Mucosa of stomach (tissue), 1 donor: ENCODE data around the gene CELF1.
A peak's percentile ranks its signal among the peaks of the same experiment; 100 is the strongest.

Experiments used
- H3K27me3 ChIP-seq: one replicate; pipeline ENCODE4 v1.7.0; 2013; ENCODE audit warnings: mild to moderate bottlenecking, low read length; ENCODE audit not compliant: control insufficient read depth, insufficient read depth
- H3K36me3 ChIP-seq: one replicate; pipeline ENCODE4 v1.7.0; 2013; ENCODE audit warnings: low read length; ENCODE audit not compliant: control insufficient read depth, insufficient read depth
- H3K4me1 ChIP-seq: one replicate; pipeline ENCODE4 v1.7.0; 2013; ENCODE audit warnings: mild to moderate bottlenecking, low read length; ENCODE audit not compliant: control insufficient read depth, insufficient read depth
- H3K4me3 ChIP-seq: one replicate; pipeline ENCODE4 v1.7.0; 2013; ENCODE audit warnings: low read length
- H3K9ac ChIP-seq: one replicate; pipeline ENCODE4 v1.7.0; 2013; ENCODE audit warnings: mild to moderate bottlenecking, low read length, moderate library complexity
- H3K9me3 ChIP-seq: one replicate; pipeline ENCODE4 v1.7.0; 2013; ENCODE audit warnings: mild to moderate bottlenecking, low read length, moderate library complexity; ENCODE audit not compliant: control insufficient read depth
- donor health status: Pancreatic carcinoma.

CELF1 gene

GRCh38 chr11:47499614-47500013, 53.3 kb downstream of the CELF1 start:
- Histone ChIP-seq H3K9ac (no peak overlapping the region), H3K27me3 (no peaks in the 10 kb centered on the region), H3K4me3 (no peak overlapping the region), H3K36me3 (no peaks in the 10 kb centered on the region), H3K4me1 (no peaks in the 10 kb centered on the region), H3K9me3 (no peaks in the 10 kb centered on the region)

GRCh38 chr11:47499161-47499560, 53.8 kb downstream of the CELF1 start:
- Histone ChIP-seq H3K27me3 (no peaks in the 10 kb centered on the region), H3K4me3 (no peak overlapping the region), H3K4me1 (no peaks in the 10 kb centered on the region), H3K9ac (no peak overlapping the region), H3K36me3 (no peaks in the 10 kb centered on the region), H3K9me3 (no peaks in the 10 kb centered on the region)

GRCh38 chr11:47498584-47499152, 54.3 kb downstream of the CELF1 start:
- H3K4me1 ChIP-seq: no peaks in the 10 kb centered on the region
- no peak overlapping the region for H3K4me3 ChIP-seq
- no peaks in the 10 kb centered on the region for H3K27me3 ChIP-seq
- no peak overlapping the region for H3K9ac ChIP-seq
- no peaks in the 10 kb centered on the region for H3K36me3 ChIP-seq
- H3K9me3 ChIP-seq: no peaks in the 10 kb centered on the region

GRCh38 chr11:47498149-47498548, 54.8 kb downstream of the CELF1 start:
- Histone ChIP-seq H3K9ac (no peak overlapping the region), H3K36me3 (no peaks in the 10 kb centered on the region), H3K4me1 (no peaks in the 10 kb centered on the region), H3K27me3 (no peaks in the 10 kb centered on the region), H3K4me3 (no peak overlapping the region), H3K9me3 (no peaks in the 10 kb centered on the region)

GRCh38 chr11:47496808-47497207, 56.1 kb downstream of the CELF1 start:
- Histone ChIP-seq H3K4me3 (no peak overlapping the region), H3K4me1 (no peaks in the 10 kb centered on the region), H3K9ac (no peak overlapping the region), H3K27me3 (no peaks in the 10 kb centered on the region), H3K9me3 (no peaks in the 10 kb centered on the region), H3K36me3 (no peaks in the 10 kb centered on the region)

- Histone ChIP-seq H3K4me3 (no peak overlapping the region), H3K27me3 (no peaks in the 10 kb centered on the region), H3K9me3 (no peaks in the 10 kb centered on the region), H3K36me3 (no peaks in the 10 kb centered on the region), H3K4me1 (no peaks in the 10 kb centered on the region), H3K9ac (no peak overlapping the region)
Measured at GRCh38 chr11:47495856-47496217, 57.1 kb downstream of the CELF1 start.

GRCh38 chr11:47495011-47495855, 57.7 kb downstream of the CELF1 start:
- Histone ChIP-seq H3K9ac (no peak overlapping the region), H3K4me1 (no peaks in the 10 kb centered on the region), H3K9me3 (no peaks in the 10 kb centered on the region), H3K27me3 (no peaks in the 10 kb centered on the region), H3K36me3 (no peaks in the 10 kb centered on the region), H3K4me3 (no peak overlapping the region)

- H3K4me3 ChIP-seq: no peak overlapping the region
- H3K27me3 ChIP-seq: no peaks in the 10 kb centered on the region
- H3K9ac ChIP-seq: no peak overlapping the region
- no peaks in the 10 kb centered on the region for H3K36me3 ChIP-seq
- H3K4me1 ChIP-seq: peaks cover 15% of the 10 kb centered on the region
- H3K9me3 ChIP-seq: no peaks in the 10 kb centered on the region
Measured at GRCh38 chr11:47489395-47489755, 63.6 kb downstream of the CELF1 start.

GRCh38 chr11:47488674-47489394, 64.1 kb downstream of the CELF1 start:
- no peaks in the 10 kb centered on the region for H3K36me3 ChIP-seq
- H3K4me1 ChIP-seq: peaks cover 15% of the 10 kb centered on the region
- no peak overlapping the region for H3K4me3 ChIP-seq
- H3K9me3 ChIP-seq: no peaks in the 10 kb centered on the region
- H3K27me3 ChIP-seq: no peaks in the 10 kb centered on the region
- no peak overlapping the region for H3K9ac ChIP-seq

GRCh38 chr11:47488111-47488510, 64.8 kb downstream of the CELF1 start:
- no peak overlapping the region for H3K4me3 ChIP-seq
- peaks cover 15% of the 10 kb centered on the region for H3K4me1 ChIP-seq
- H3K36me3 ChIP-seq: peaks cover 7% of the 10 kb centered on the region
- no peaks in the 10 kb centered on the region for H3K9me3 ChIP-seq
- peak overlapping the region; percentile 28 for H3K9ac ChIP-seq
- H3K27me3 ChIP-seq: no peaks in the 10 kb centered on the region

- Histone ChIP-seq H3K27me3 (no peaks in the 10 kb centered on the region), H3K9ac (no peak overlapping the region), H3K4me3 (no peak overlapping the region), H3K36me3 (peaks cover 7% of the 10 kb centered on the region), H3K9me3 (no peaks in the 10 kb centered on the region), H3K4me1 (peaks cover 15% of the 10 kb centered on the region)
Measured at GRCh38 chr11:47487421-47487820, 65.5 kb downstream of the CELF1 start.

- peaks cover 11% of the 10 kb centered on the region for H3K36me3 ChIP-seq
- H3K27me3 ChIP-seq: no peaks in the 10 kb centered on the region
- H3K9ac ChIP-seq: no peak overlapping the region
- H3K9me3 ChIP-seq: no peaks in the 10 kb centered on the region
- peaks cover 15% of the 10 kb centered on the region for H3K4me1 ChIP-seq
- H3K4me3 ChIP-seq: no peak overlapping the region
Measured at GRCh38 chr11:47485107-47485506, 67.8 kb downstream of the CELF1 start.
